Renal cortex interstitium (tissue), 15 donors: ENCODE results near the gene LGALS12. TPM values are rescaled to one million over a fixed set of nuclear protein-coding genes. Genes with fewer than 3 reads are reported as not detected.
A peak's percentile ranks its signal among the peaks of the same experiment; 100 is the strongest.

Source experiments
- DNase-seq, 11 donors: peaks; one replicate each; pipeline ENCODE4 v3.0.0-alpha.2; 2013; ENCODE audit warnings: low read depth in 9 of 11, low spot score in 4 of 11; ENCODE audit errors: extremely low read depth in 1 of 11
- long read RNA-seq, 16 experiments: transcript quantifications; one replicate each; lab custom pipeline, GENCODE V29; 2026
- polyA plus RNA-seq, 3 donors: library from polyadenylated mRNA; unstranded; fragments of 120-200 nt; gene quantifications; one replicate each; pipeline ENCODE4 v1.2.1, GENCODE V29; 2013; ENCODE audit not compliant: insufficient read length in 3 of 3

LGALS12 gene
- polyA plus RNA-seq = under 1 TPM; 0.12 to 0.34 (median 0.17) TPM
- long read RNA-seq, donor 1 = 0 reads
- long read RNA-seq, donor 2 = 0 reads
- long read RNA-seq, donor 3 = 0 reads
- long read RNA-seq, donor 4 = 0 reads
- long read RNA-seq, donor 5 = 0 reads
- long read RNA-seq, donor 6 = 0 reads
- long read RNA-seq, donor 7 = 0 reads
- long read RNA-seq, donor 8 = 0 reads
- long read RNA-seq, donor 9 = 0 reads
- long read RNA-seq, donor 10 = 0 reads
- long read RNA-seq, donor 11, partial matches to known transcripts = 0 of 1 reads
- long read RNA-seq, donor 11, other reads (novel, unspliced or antisense) = 0 of 1 reads
- long read RNA-seq, donor 12 = 0 reads
- long read RNA-seq, donor 13 = 0 reads
- long read RNA-seq, donor 14 = 0 reads
- long read RNA-seq, donor 15 = 0 reads
- long read RNA-seq, donor 16 = 0 reads

GRCh38 chr11:63505857-63506528 is at the start of gene LGALS12:
Gene LGALS12, plus strand, starts transcription at chr11:63506084. Its CDS starts 375 bp downstream, at chr11:63506459.
- no peak for DNase-seq

- no peak for DNase-seq
Measured at GRCh38 chr11:63459586-63459985, 46.3 kb upstream of the LGALS12 start.

- DNase-seq = no peak
Measured at GRCh38 chr11:63462137-63462536, 43.7 kb upstream of the LGALS12 start.

GRCh38 chr11:63470311-63470710 is 35.6 kb upstream of the LGALS12 start:
- DNase-seq = no peak

- no peak for DNase-seq
Measured at GRCh38 chr11:63472372-63472771, 33.5 kb upstream of the LGALS12 start.

GRCh38 chr11:63476618-63477017 is 29.3 kb upstream of the LGALS12 start:
- no peak for DNase-seq

GRCh38 chr11:63478896-63479295 is 27.0 kb upstream of the LGALS12 start:
- peak in 10 of 11 donors; percentile 40 to 70 (median 46) for DNase-seq

GRCh38 chr11:63480039-63480438 is 25.8 kb upstream of the LGALS12 start:
- DNase-seq = no peak

- DNase-seq = no peak
Measured at GRCh38 chr11:63485777-63486176, 20.1 kb upstream of the LGALS12 start.

GRCh38 chr11:63488789-63489188 is 17.1 kb upstream of the LGALS12 start:
- DNase-seq = no peak

GRCh38 chr11:63489879-63490278 is 16.0 kb upstream of the LGALS12 start:
- DNase-seq = no peak

- peak in 3 of 11 donors; percentile 23 to 27 (median 26) for DNase-seq
Measured at GRCh38 chr11:63490551-63491239, 15.2 kb upstream of the LGALS12 start, which contains the start of gene PLAAT5. Gene PLAAT5, minus strand, starts transcription at chr11:63491167. Its CDS starts 133 bp downstream, at chr11:63491034.

- DNase-seq = no peak
Measured at GRCh38 chr11:63491240-63491587, 14.7 kb upstream of the LGALS12 start.

- no peak for DNase-seq
Measured at GRCh38 chr11:63491636-63492372, 14.1 kb upstream of the LGALS12 start.

GRCh38 chr11:63492441-63492840 is 13.4 kb upstream of the LGALS12 start:
- no peak for DNase-seq

GRCh38 chr11:63493127-63493526 is 12.8 kb upstream of the LGALS12 start:
- DNase-seq = no peak

GRCh38 chr11:63494975-63495374 is 10.9 kb upstream of the LGALS12 start:
- DNase-seq = no peak

GRCh38 chr11:63499874-63500273 is 6.0 kb upstream of the LGALS12 start:
- no peak for DNase-seq

- DNase-seq = no peak
Measured at GRCh38 chr11:63501236-63501635, 4.6 kb upstream of the LGALS12 start.
